HG03045 (cell line): ENCODE data around the gene MAP3K20.
"Not testable (repeated sequence)": the region's sequence is repeated elsewhere in the genome, so short reads cannot be mapped to it uniquely, and the experiment has no call there.

ENCODE experiments used
- ATAC-seq: cut with Tn5 transposase; IDR thresholded peaks from one replicate; pipeline ENCODE4 v1.9.1; 2021; ENCODE audit warnings: mild to moderate bottlenecking, moderate library complexity; ENCODE audit not compliant: unreplicated experiment

Gene MAP3K20

GRCh38 chr2:173119069-173119807 is 43.6 kb downstream of the MAP3K20 start:
- ATAC-seq: no peak

GRCh38 chr2:173119944-173120343 is 44.3 kb downstream of the MAP3K20 start:
- no peak for ATAC-seq

- no peak for ATAC-seq
These were observed 47.3 kb downstream of the MAP3K20 start for GRCh38 chr2:173122936-173123335.

- no peak for ATAC-seq
These were observed 48.8 kb downstream of the MAP3K20 start for GRCh38 chr2:173124441-173124840.

GRCh38 chr2:173126819-173127218 is 51.2 kb downstream of the MAP3K20 start:
- ATAC-seq: no peak

- not testable (repeated sequence) for ATAC-seq
These were observed 52.5 kb downstream of the MAP3K20 start for GRCh38 chr2:173128132-173128531.

- ATAC-seq: no peak
These were observed 55.1 kb downstream of the MAP3K20 start for GRCh38 chr2:173130496-173131465.

- no peak for ATAC-seq
These were observed 56.9 kb downstream of the MAP3K20 start for GRCh38 chr2:173132531-173132930.

GRCh38 chr2:173134703-173135102 is 59.1 kb downstream of the MAP3K20 start:
- no peak for ATAC-seq

- no peak for ATAC-seq
These were observed 60.4 kb downstream of the MAP3K20 start for GRCh38 chr2:173136067-173136466.

GRCh38 chr2:173136599-173136998 is 61.0 kb downstream of the MAP3K20 start:
- no peak for ATAC-seq

GRCh38 chr2:173137610-173138009 is 62.0 kb downstream of the MAP3K20 start:
- no peak for ATAC-seq

GRCh38 chr2:173138962-173139361 is 63.3 kb downstream of the MAP3K20 start:
- ATAC-seq: no peak

- no peak for ATAC-seq
These were observed 66.0 kb downstream of the MAP3K20 start for GRCh38 chr2:173141666-173142065.

- ATAC-seq: no peak
These were observed 69.8 kb downstream of the MAP3K20 start for GRCh38 chr2:173145454-173145853.

GRCh38 chr2:173146590-173146989 is 70.9 kb downstream of the MAP3K20 start:
- no peak for ATAC-seq

- no peak for ATAC-seq
These were observed 72.9 kb downstream of the MAP3K20 start for GRCh38 chr2:173148520-173148919.

- ATAC-seq: no peak
These were observed 73.8 kb downstream of the MAP3K20 start for GRCh38 chr2:173149491-173149890.

GRCh38 chr2:173150087-173150486 is 74.4 kb downstream of the MAP3K20 start:
- ATAC-seq: no peak

- ATAC-seq: no peak
These were observed 75.3 kb downstream of the MAP3K20 start for GRCh38 chr2:173150963-173151362.

GRCh38 chr2:173151671-173152401 is 76.2 kb downstream of the MAP3K20 start:
- peak; percentile 71 for ATAC-seq
